Progenitor cell of endocrine pancreas (in vitro differentiated cells): ENCODE measurements around the gene HSD3B7. TPM values are rescaled to one million over a fixed set of nuclear protein-coding genes. Genes with fewer than 3 reads are reported as not detected.

ENCODE experiments used
- DNase-seq: peaks from one replicate; pipeline ENCODE4 v3.0.0; 2021; ENCODE audit warnings: low spot score; ENCODE audit not compliant: unreplicated experiment
- H3K27ac Mint-ChIP-seq: 2 replicates; pipeline ENCODE4 v1.8.0; 2021; ENCODE audit warnings: mild to moderate bottlenecking, moderate library complexity, mixed read lengths
- H3K27me3 Mint-ChIP-seq: 2 replicates; pipeline ENCODE4 v1.8.0; 2021; ENCODE audit warnings: mixed read lengths
- H3K36me3 Mint-ChIP-seq: 2 replicates; pipeline ENCODE4 v1.8.0; 2022; ENCODE audit warnings: mixed read lengths; ENCODE audit not compliant: insufficient read depth
- H3K4me1 Mint-ChIP-seq: 2 replicates; pipeline ENCODE4 v1.8.0; 2021; ENCODE audit warnings: low read depth, mixed read lengths
- H3K4me3 Mint-ChIP-seq: 2 replicates; pipeline ENCODE4 v1.8.0; 2021; ENCODE audit warnings: low read depth, mild to moderate bottlenecking, moderate library complexity, mixed read lengths
- H3K9me3 Mint-ChIP-seq: 2 replicates; pipeline ENCODE4 v1.8.0; 2021; ENCODE audit warnings: low read depth, mixed read lengths
- CTCF ChIP-seq: fragments of 200-600 bp; sonication (generic); IDR thresholded peaks from one replicate; pipeline ENCODE4 v1.5.0; 2021; ENCODE audit warnings: antibody characterized with exemption, mild to moderate bottlenecking; ENCODE audit not compliant: unreplicated experiment
- total RNA-seq: library from RNA; stranded (reverse); gene quantifications from 2 replicates; pipeline ENCODE4 v1.2.1, GENCODE V29; 2021

HSD3B7 gene
- total RNA-seq, 1 donor from 2014 or later, result 5.5 TPM

GRCh38 chr16:31006086-31006385 lies 21.0 kb downstream of the HSD3B7 start:
- no peak for DNase-seq
- no peak overlapping the region for H3K4me3 Mint-ChIP-seq
- H3K27me3 Mint-ChIP-seq, result peaks cover 41% of the 10 kb centered on the region
- H3K36me3 Mint-ChIP-seq, result no peaks in the 10 kb centered on the region
- no peak for TF ChIP-seq CTCF
- H3K9me3 Mint-ChIP-seq, result no peaks in the 10 kb centered on the region
- peaks cover 1% of the 10 kb centered on the region for H3K4me1 Mint-ChIP-seq
- H3K27ac Mint-ChIP-seq, result no peak overlapping the region

GRCh38 chr16:31006589-31006988 lies 21.6 kb downstream of the HSD3B7 start:
- no peak for DNase-seq
- Mint-ChIP-seq H3K4me3 (no peak overlapping the region), H3K36me3 (no peaks in the 10 kb centered on the region), H3K4me1 (peaks cover 2% of the 10 kb centered on the region), H3K9me3 (no peaks in the 10 kb centered on the region), H3K27ac (no peak overlapping the region), H3K27me3 (peaks cover 45% of the 10 kb centered on the region)
- no peak for TF ChIP-seq CTCF

- Mint-ChIP-seq H3K4me3 (no peak overlapping the region), H3K9me3 (no peaks in the 10 kb centered on the region), H3K27ac (no peak overlapping the region), H3K4me1 (peaks cover 2% of the 10 kb centered on the region), H3K36me3 (no peaks in the 10 kb centered on the region), H3K27me3 (peaks cover 49% of the 10 kb centered on the region)
- no peak for DNase-seq
- no peak for TF ChIP-seq CTCF
These were observed 22.7 kb downstream of the HSD3B7 start for GRCh38 chr16:31007684-31008083.

GRCh38 chr16:31008149-31008548 lies 23.1 kb downstream of the HSD3B7 start:
- no peak for DNase-seq
- no peak for TF ChIP-seq CTCF
- no peak overlapping the region for H3K4me3 Mint-ChIP-seq
- peaks cover 54% of the 10 kb centered on the region for H3K27me3 Mint-ChIP-seq
- H3K4me1 Mint-ChIP-seq, result peaks cover 2% of the 10 kb centered on the region
- H3K27ac Mint-ChIP-seq, result no peak overlapping the region
- H3K36me3 Mint-ChIP-seq, result no peaks in the 10 kb centered on the region
- no peaks in the 10 kb centered on the region for H3K9me3 Mint-ChIP-seq

- Mint-ChIP-seq H3K27me3 (peaks cover 54% of the 10 kb centered on the region), H3K4me3 (no peak overlapping the region), H3K9me3 (no peaks in the 10 kb centered on the region), H3K4me1 (peaks cover 2% of the 10 kb centered on the region), H3K27ac (no peak overlapping the region), H3K36me3 (no peaks in the 10 kb centered on the region)
- DNase-seq, result no peak
- TF ChIP-seq CTCF, result no peak
These were observed 23.5 kb downstream of the HSD3B7 start for GRCh38 chr16:31008551-31008950.
